NCI-H82 (cell line): ENCODE measurements around the gene LHFPL6.

ENCODE experiments used
- DNase-seq: peaks from one replicate; lab custom pipeline; 2025; lab: John Stamatoyannopoulos, UW

LHFPL6 gene

DNA sequence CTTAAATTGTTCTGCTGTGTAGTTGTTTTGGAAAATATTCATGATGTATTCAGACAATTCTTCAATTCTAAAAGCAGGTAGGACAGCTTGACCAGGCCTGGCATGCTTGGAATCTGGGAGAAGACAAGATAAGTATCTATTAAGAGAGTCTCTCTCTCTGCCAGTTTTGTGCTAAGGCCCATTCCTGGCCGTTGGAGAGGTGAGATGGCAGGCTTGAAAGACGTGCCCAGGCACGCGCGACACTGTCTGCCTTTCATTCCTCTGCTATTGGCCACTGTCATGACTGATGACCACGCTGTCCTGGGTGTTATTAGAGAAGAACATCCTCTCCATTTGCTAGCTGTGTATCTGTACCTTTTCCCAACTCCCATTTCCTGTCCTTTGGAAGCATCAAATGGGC, 90.3 kb downstream of the LHFPL6 start:
- no peak for DNase-seq

DNA sequence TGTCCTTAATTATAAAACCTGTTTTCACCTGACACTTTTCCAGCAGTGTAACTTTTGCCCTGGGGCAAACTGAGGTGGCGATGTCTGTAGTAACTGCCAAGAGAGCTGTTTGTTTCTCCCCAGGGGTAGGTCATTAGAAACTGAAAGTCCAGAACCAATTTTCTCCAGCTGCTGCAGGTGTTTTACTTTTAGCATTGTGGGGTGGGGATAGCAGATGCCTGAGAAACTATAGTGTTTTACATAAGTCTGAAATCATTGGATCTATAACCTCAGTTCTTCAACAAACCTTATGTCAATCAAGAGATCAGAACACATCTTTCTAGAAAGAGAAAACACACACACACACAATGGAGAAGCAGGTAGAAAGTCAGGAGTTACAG, 92.7 kb downstream of the LHFPL6 start:
- DNase-seq = no peak

DNA sequence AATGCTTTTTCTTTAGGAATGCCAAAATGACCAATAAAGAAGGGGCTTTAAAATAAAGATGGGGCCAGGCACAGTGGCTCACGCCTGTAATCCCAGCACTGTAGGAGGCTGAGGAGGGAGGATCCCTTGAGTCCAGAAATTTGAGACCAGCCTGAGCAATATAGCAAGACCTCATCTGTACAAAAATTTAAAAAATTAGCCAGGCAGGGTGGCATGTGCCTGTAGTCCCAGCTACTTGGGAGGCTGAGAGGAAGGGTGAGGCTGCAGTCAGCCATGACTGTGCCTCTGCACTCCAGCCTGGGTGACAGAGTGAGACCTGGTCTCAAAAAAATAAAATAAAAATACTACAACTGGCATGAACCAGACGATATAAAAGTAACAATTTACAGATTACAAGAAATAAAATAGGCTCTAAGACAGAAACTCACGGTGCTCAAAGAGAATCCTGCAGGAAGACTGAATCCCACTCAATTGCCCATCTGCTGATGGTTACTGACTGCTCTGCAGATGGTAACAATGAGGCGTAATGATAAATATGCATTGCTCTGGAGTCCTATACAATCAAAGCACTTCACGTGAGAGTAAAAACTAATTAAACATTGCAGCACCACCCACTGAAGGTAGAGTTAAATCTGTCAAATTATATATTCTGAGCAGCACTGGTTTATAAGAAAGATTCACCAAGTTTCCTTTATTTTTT, 93.2 kb downstream of the LHFPL6 start:
- no peak for DNase-seq

- DNase-seq = no peak
These were observed 96.2 kb downstream of the LHFPL6 start for GRCh38 chr13:39506559-39507390.

DNA sequence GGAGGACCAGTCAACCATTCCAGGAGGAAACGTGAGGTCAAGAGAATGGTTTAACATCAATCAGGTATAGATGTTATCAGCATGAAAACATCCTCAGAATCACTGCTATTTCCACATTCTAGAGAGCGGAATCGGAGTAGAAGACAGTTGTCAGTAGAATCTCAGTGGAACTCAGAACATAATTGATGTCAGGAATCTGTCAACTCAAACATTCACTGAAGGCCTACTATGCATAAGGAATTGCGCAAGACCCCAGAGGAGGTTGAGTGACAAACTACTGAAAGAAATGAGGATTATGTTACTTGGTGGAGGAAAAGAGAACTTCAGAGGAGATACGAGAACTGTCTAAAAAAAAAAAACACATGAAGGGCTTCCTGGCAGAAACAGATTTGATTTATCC, 97.8 kb downstream of the LHFPL6 start:
- DNase-seq = no peak

GRCh38 chr13:39503048-39503447, 99.9 kb downstream of the LHFPL6 start:
- no peak for DNase-seq

GRCh38 chr13:39501702-39502324, 101.2 kb downstream of the LHFPL6 start:
- DNase-seq = no peak

DNA sequence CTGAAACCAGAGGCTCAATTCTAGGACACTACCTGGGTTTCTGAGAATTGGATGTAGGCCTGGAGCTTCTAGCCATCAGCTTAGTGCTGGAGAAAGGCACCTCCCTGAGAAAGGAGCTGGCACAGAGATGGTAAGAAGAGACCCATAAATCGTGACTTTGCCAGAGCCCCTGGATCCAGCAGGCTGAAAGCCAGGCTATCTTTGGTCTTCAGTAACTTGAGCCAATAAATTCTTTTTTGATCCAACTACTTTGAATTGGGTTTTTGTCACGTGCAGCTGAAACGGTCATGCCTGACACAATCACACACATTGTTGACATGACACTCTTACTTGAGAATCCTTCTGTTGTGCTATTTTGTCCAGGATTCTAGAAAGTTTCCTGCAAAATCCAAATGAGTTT, 103.4 kb downstream of the LHFPL6 start:
- DNase-seq = no peak

GRCh38 chr13:39498471-39499114, 104.4 kb downstream of the LHFPL6 start:
- DNase-seq = no peak

- no peak for DNase-seq
These were observed 106.5 kb downstream of the LHFPL6 start for GRCh38 chr13:39496506-39496905.

GRCh38 chr13:39494633-39495032, 108.4 kb downstream of the LHFPL6 start:
- DNase-seq = no peak

- DNase-seq = no peak
These were observed 109.0 kb downstream of the LHFPL6 start for GRCh38 chr13:39494006-39494405.

DNA sequence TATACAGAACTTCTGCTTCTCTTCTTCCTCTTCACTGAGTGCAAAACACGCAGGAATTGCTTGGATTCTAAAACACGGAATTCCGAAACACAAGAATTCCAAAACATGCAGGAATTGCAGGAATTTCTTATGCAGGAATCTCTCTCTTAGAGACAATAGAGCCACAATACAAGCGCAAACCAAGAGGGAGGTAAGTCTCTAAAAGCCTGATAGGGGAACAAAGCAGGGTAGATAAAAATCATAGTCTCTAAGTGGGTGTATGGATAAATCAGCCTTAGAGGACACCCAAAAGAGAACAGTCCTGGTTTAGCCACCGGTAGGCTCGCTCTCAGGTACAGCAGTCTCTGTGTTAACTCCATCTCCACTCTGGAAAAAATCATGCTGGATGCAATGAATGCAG, 112.9 kb downstream of the LHFPL6 start:
- DNase-seq = no peak

GRCh38 chr13:39486758-39487157, 116.2 kb downstream of the LHFPL6 start:
- no peak for DNase-seq

DNA sequence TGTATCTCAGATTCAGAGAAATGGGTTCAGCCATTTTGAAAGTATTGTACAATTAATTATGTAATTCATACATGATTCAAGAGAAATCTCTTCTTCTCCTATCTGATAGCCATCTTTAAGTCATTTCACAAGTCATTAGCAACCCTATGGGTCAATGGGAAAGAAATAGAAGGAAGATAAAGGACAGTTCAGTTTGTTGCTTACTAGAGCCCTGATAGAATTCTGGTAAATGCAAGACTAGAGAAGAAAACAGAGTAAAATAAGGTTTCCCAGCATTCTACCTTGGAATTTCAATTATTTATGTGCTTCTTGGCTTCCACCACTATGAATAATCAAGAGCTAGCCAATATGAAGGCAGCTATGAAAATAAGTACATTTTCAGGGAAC, 117.7 kb downstream of the LHFPL6 start:
- no peak for DNase-seq

DNA sequence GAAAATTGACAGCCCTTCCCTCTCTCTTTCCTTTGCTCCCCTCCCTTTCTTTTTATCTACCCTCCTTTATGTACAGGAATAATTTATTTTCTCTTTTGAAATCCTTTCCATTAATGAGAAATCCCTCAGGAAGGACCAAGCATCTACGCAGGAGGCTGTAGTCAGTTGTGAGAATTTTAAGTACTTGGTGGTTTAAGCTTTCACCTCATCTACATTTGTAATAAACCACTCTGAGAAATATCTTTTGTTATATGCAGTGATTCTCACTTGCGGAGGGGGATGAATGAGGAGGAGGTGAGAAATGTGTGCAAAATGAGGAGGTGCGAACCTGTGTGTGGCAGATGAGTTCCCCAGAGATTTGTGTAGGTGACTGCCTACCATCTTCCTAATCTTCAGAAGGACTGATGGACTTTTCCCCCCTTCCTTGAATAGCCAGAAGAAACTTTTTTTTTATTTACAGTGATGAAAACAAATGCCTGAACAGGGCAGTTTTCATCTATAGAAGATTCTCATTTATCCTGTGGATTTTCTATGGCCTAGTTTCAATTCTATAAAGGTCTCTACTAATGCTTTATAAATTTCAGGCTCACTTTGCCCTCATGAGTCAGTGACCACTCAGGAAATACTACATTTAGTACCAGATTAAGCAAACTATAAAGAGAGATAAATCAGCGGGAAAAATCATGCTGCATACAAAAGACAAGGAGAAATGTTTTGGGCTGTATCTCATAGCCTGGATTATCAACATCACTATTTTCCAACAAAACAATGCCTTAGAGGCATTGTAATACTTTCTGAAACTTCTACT, 118.3 kb downstream of the LHFPL6 start:
- no peak for DNase-seq

DNA sequence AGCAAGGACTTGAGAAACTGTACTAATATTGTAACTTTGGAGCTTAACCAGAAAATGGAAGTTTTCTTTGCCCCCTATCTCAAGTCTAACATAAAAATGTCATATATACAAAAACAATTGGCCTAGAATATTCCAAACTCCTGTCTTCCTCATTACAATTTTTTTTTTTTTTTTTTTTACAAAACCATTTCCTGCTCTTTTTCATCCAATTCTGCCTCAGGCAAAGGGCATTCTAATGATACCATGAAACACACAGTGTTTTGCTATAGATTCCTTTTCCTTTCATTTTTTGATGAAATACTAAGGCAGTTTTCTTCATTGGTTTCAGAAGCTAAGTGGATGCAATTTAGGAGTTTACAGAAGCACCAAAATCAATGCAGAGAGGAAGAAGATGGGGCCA, 119.7 kb downstream of the LHFPL6 start:
- DNase-seq = no peak

- no peak for DNase-seq
These were observed 121.5 kb downstream of the LHFPL6 start for GRCh38 chr13:39481491-39481890.

GRCh38 chr13:39474600-39474999, 128.4 kb downstream of the LHFPL6 start:
- no peak for DNase-seq

DNA sequence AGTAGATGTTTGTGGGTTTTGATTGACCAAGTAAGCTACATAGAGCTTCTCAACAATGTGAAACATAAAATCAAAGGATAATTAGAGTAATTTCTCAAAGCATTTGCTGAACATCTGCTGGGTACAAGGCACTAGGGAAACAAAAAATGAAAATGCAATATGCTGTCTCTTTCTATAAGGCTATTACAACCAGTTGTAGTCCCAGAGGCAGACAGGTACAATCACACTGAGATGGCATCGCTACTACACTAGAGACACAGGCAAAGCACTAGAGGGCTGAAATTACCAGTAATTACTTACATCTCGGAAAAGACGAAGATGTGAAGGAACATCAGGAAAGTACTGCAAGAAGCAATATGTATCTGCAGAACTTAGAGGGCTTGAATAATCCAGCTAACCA, 133.3 kb downstream of the LHFPL6 start:
- no peak for DNase-seq

- no peak for DNase-seq
These were observed 134.7 kb downstream of the LHFPL6 start for GRCh38 chr13:39468306-39468705.

DNA sequence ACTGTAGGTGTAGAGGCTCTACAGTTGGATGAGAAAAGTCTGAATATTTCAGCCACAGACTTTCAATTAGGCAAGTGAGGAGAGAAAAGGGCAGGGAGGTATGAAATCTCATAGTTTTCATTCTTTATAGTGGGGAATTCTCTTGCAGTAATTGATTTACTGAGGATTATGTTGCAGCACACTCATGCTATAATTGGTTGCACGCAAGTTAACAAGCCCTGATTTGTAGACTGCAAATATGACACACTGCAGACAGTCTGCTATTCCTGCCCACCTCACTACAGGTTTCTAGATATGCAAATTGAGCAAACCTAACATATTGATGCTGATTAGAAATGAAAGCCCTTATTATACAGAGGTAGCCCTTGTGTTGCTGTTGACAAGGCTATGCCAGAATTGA, 139.4 kb downstream of the LHFPL6 start:
- peak; percentile 42 for DNase-seq
